Lung (tissue), 12 donors: ENCODE measurements around the gene MICALL1. TPM values are rescaled to one million over a fixed set of nuclear protein-coding genes. Genes with fewer than 3 reads are reported as not detected.

Source experiments
- ATAC-seq: fragments of 200-7000 bp; cut with Tn5 transposase; one replicate; pipeline ENCODE4 v1.9.1; 2020; ENCODE audit warnings: moderate number of reproducible peaks; ENCODE audit not compliant: insufficient read depth, low FRiP score
- DNase-seq, 3 donors: peaks; one replicate each; pipeline ENCODE4 v3.0.0-alpha.2; 2013 to 2017
- H3K27ac ChIP-seq, 2 donors: one replicate each; pipeline ENCODE4 v1.5.1; 2013; ENCODE audit warnings: mild to moderate bottlenecking in 2 of 2, moderate library complexity in 2 of 2, control low read depth in 1 of 2, inconsistent platforms in 1 of 2, low read depth in 1 of 2, low read length in 1 of 2
- H3K27me3 ChIP-seq, 3 donors: one replicate each; pipeline ENCODE4 v1.5.1; 2013; ENCODE audit warnings: low read length in 2 of 3; ENCODE audit not compliant: control insufficient read depth in 3 of 3, insufficient read depth in 3 of 3
- H3K36me3 ChIP-seq, 4 donors: one replicate each; pipeline ENCODE4 v1.5.1; 2013; ENCODE audit warnings: low read length in 4 of 4, mild to moderate bottlenecking in 1 of 4, moderate library complexity in 1 of 4; ENCODE audit not compliant: control insufficient read depth in 4 of 4, insufficient read depth in 4 of 4
- H3K4me1 ChIP-seq, 5 donors: one replicate each; pipeline ENCODE4 v1.5.1; 2013; ENCODE audit warnings: low read length in 5 of 5, mild to moderate bottlenecking in 2 of 5, moderate library complexity in 1 of 5; ENCODE audit not compliant: control insufficient read depth in 5 of 5, insufficient read depth in 5 of 5
- H3K4me3 ChIP-seq: one replicate; pipeline ENCODE4 v1.5.1; 2013; ENCODE audit warnings: mild to moderate bottlenecking, control low read depth, moderate library complexity
- H3K9ac ChIP-seq, 2 donors: one replicate each; pipeline ENCODE4 v1.5.1; 2013; ENCODE audit warnings: low read length in 2 of 2, control low read depth in 1 of 2; ENCODE audit not compliant: insufficient read depth in 1 of 2
- H3K9me3 ChIP-seq, 4 donors: one replicate each; pipeline ENCODE4 v1.5.1; 2013; ENCODE audit warnings: low read length in 3 of 4, mild to moderate bottlenecking in 1 of 4, moderate library complexity in 1 of 4; ENCODE audit not compliant: control insufficient read depth in 4 of 4, insufficient read depth in 3 of 4
- CTCF ChIP-seq: IDR thresholded peaks from 2 replicates; pipeline ENCODE4 v1.5.1; 2012; ENCODE audit warnings: mild to moderate bottlenecking; ENCODE audit errors: control extremely low read depth, extremely low read depth
- WGBS, 2 donors: extraction: QIAGEN DNeasy Blood & Tissue Kit; methylation state at CpG; one replicate each; pipeline ENCODE4 v1.1.7; 2013; 5-methylcytosine and 5-hydroxymethylcytosine counted together
- polyA plus RNA-seq, 2 donors: library from polyadenylated mRNA; stranded (reverse); fragments of 200-250 nt; gene quantifications; one replicate each; pipeline ENCODE4 v1.2.1, GENCODE V29; 2013
- total RNA-seq, 2 donors: library from RNA; depleted of rRNA in 1 of 2; stranded (reverse); fragments of >200 nt in 1 of 2; gene quantifications; one replicate each; pipeline ENCODE4 v1.2.1, GENCODE V29; 2014 to 2021
- donor health status: control.
- donor health status: control.
- donor health status: Bipolar disorder and iron deficiency.
- donor health status: healthy.
- donor health status: DM: yes; HTN: yes; CAD: no.

MICALL1 gene
- total and polyA plus RNA-seq, 4 donors = 12.9 to 29.1 (median 17.5) TPM

- no peak overlapping the region for H3K9ac ChIP-seq
- no peak for TF ChIP-seq CTCF
- ATAC-seq (no peak), DNase-seq (no peak)
- peaks cover 0 to 1% (median 0%) of the 10 kb centered on the region in 4 donors for H3K9me3 ChIP-seq
- 82 to 89% methylated on average over 3 of the region's 3 CpGs for WGBS, 2 donors
- no peak overlapping the region for H3K4me3 ChIP-seq
- peaks cover 0 to 35% (median 22%) of the 10 kb centered on the region in 5 donors for H3K4me1 ChIP-seq
- no peak overlapping the region for H3K27ac ChIP-seq
- no peaks in the 10 kb centered on the region for H3K27me3 ChIP-seq
- peaks cover 19 to 28% (median 20%) of the 10 kb centered on the region in 4 donors for H3K36me3 ChIP-seq
Measured at GRCh38 chr22:37891926-37892325, 14.2 kb upstream of the MICALL1 start.

DNA sequence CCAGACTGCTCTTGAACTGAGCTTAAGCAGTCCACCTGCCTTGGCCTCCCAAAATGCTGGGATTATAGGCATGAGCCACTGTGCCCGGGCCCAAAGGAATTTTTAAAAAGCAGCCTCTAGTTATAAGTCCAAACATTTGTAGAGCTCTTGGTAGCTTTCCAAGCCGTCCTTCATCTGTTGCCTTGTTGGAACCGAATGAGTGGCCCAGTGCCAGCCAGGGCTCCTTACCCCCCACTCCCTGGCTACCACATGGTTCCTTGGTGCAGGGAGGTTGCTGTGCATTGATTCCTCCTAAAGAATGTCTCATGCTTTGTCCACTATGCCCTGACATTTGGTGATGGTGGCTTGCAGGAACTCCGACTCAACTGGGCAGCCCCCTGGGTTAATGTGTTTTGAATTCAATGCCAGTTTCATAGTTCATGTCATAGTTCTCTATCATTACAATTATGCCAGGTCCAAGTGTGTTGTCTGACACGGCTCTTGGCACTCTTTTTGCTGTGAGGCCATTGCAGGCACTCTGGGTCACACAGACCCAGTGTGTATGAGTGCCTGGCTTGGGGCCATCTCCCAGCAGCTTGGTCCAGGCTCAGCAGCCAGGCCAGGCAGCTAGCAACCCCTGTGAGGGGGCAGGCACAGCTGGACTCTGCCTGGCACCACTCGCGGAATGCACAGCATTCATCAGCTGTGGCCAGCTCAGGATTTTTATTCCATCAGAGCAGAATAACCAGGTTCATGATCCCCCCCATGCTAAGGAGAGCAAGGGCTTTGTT is 13.3 kb upstream of the MICALL1 start:
- H3K27ac ChIP-seq = peak overlapping the region in 1 of 2 donors; percentile 42
- peak; percentile 66 to 77 (median 77) for DNase-seq
- no peaks in the 10 kb centered on the region for H3K27me3 ChIP-seq
- peaks cover 15 to 21% (median 20%) of the 10 kb centered on the region in 4 donors for H3K36me3 ChIP-seq
- H3K4me1 ChIP-seq = peaks cover 0 to 30% (median 23%) of the 10 kb centered on the region in 5 donors
- ATAC-seq = no peak
- H3K9me3 ChIP-seq = peaks cover 0 to 1% (median 0%) of the 10 kb centered on the region in 4 donors
- H3K9ac ChIP-seq = no peak overlapping the region
- H3K4me3 ChIP-seq = no peak overlapping the region
- 40 to 76% methylated on average over 7 of the region's 7 CpGs for WGBS, 2 donors
- TF ChIP-seq CTCF = no peak

DNA sequence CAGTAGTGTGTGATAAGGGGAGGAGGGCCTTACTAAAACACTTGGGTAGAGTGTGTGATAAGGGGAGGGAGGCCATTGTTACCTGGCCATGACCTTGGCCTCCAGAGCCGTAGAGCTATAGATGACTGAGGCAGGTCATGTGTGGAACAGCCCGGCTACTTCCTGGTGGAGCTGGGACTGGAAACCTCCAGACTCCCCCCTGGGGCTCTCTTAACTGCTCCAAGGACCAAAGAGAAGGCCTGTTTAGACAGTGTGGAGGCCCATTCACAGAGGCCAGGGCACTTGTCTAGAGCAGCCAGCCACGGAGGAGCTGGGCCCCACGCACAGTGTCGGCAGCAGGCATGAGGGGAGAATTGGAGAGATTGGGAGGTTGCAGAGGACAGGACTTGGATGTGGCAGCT is 12.5 kb upstream of the MICALL1 start:
- Histone ChIP-seq H3K36me3 (peaks cover 7 to 16% (median 14%) of the 10 kb centered on the region in 4 donors), H3K27ac (peak overlapping the region in 1 of 2 donors; percentile 71), H3K4me1 (peaks cover 0 to 27% (median 20%) of the 10 kb centered on the region in 5 donors), H3K4me3 (no peak overlapping the region), H3K9me3 (peaks cover 0 to 1% (median 0%) of the 10 kb centered on the region in 4 donors), H3K27me3 (no peaks in the 10 kb centered on the region), H3K9ac (no peak overlapping the region)
- WGBS, 2 donors = 66 to 88% methylated on average over 5 of the region's 5 CpGs
- ATAC-seq = peak; percentile 15
- no peak for TF ChIP-seq CTCF
- peak in 1 of 3 donors; percentile 29 for DNase-seq
